K562 (cell line): ENCODE results near the gene PIBF1. TPM values are rescaled to one million over a fixed set of nuclear protein-coding genes. Genes with fewer than 3 reads are reported as not detected.

Experiments
- FOXK2 ChIP-seq, 2 experiments: fragments of 450-650 bp; IDR thresholded peaks in 1 of 2; conservative IDR thresholded peaks in 1 of 2; 2 replicates each; pipeline ENCODE4 v1.6.1; 2016; ENCODE audit warnings: low read depth in 2 of 2, mild to moderate bottlenecking in 1 of 2
- GABPB1 ChIP-seq: sonication (generic); formaldehyde crosslinking; IDR thresholded peaks from 2 replicates; pipeline ENCODE4 v1.8.0; 2022; ENCODE audit warnings: mild to moderate bottlenecking, missing genetic modification reagents
- PHF20 ChIP-seq: fragments of 450-650 bp; IDR thresholded peaks from 2 replicates; pipeline ENCODE4 v1.6.1; 2018; ENCODE audit not compliant: partially characterized antibody
- RBFOX2 ChIP-seq: fragments of 200-400 bp; formaldehyde crosslinking; IDR thresholded peaks from 2 replicates; pipeline ENCODE4 v1.6.1; 2017; ENCODE audit warnings: low read depth, mild to moderate bottlenecking, low read length, moderate library complexity
- SPI1 ChIP-seq: IDR thresholded peaks from 2 replicates; pipeline ENCODE4 v1.6.1; 2011; ENCODE audit warnings: low read depth, low read length, control low read depth, borderline replicate concordance
- TAF1 ChIP-seq: IDR thresholded peaks from 2 replicates; pipeline ENCODE4 v1.6.1; 2011; ENCODE audit warnings: mild to moderate bottlenecking, low read length, moderate library complexity; ENCODE audit not compliant: insufficient read depth, control insufficient read depth, severe bottlenecking; ENCODE audit errors: extremely low read depth
- polyA plus RNA-seq, 8 experiments: library from polyadenylated mRNA; depleted of rRNA in 4 of 8; stranded (reverse) in 5 of 8; unstranded in 3 of 8; fragments of >200 nt; fragmentation: Nextera tagmentation in 2 of 8; fragmentation: Illumina TruSeq in 1 of 8; extraction: Ambion mirVana in 2 of 8; extraction: Trizol in 1 of 8; gene quantifications; 2 replicates each; pipeline versions ENCODE4 v1.2.1 to v1.2.3, GENCODE V29; 2011 to 2014; ENCODE audit warnings: inconsistent platforms in 1 of 8, missing spikeins in 1 of 8
- total RNA-seq, 7 experiments: library from RNA; depleted of rRNA in 6 of 7; stranded (reverse); fragments of >200 nt in 6 of 7; fragmentation: Illumina TruSeq in 2 of 7; extraction: Trizol in 2 of 7; gene quantifications; 2 replicates each; pipeline versions ENCODE4 v1.2.1 to v1.2.3, GENCODE V29; 2011 to 2021; ENCODE audit warnings: low replicate concordance in 1 of 7
- TF ChIP-seq, protein P1 (sequence below), 2 experiments: fragments of 450-650 bp; conservative IDR thresholded peaks; 2 replicates each; pipeline ENCODE4 v1.6.1; 2017; ENCODE audit warnings: mild to moderate bottlenecking in 2 of 2, moderate library complexity in 2 of 2
- TF ChIP-seq, protein P2 (sequence below): fragments of 200-800 bp; sonication (Bioruptor generic); IDR thresholded peaks from 2 replicates; pipeline ENCODE4 v1.6.1; 2017; ENCODE audit warnings: missing genetic modification characterization, missing compliant biosample characterization
- TF ChIP-seq, protein P3 (sequence below): fragments of 450-650 bp; IDR thresholded peaks from 2 replicates; pipeline ENCODE4 v1.6.1; 2017; ENCODE audit warnings: antibody characterized with exemption, mild to moderate bottlenecking

PIBF1 gene
- total and polyA plus RNA-seq, 9 of the 15 experiments (the other 6 are each of a cell fraction or from before 2014, with no cell fraction given): 9.1 to 28.8 (median 14.7) TPM

DNA sequence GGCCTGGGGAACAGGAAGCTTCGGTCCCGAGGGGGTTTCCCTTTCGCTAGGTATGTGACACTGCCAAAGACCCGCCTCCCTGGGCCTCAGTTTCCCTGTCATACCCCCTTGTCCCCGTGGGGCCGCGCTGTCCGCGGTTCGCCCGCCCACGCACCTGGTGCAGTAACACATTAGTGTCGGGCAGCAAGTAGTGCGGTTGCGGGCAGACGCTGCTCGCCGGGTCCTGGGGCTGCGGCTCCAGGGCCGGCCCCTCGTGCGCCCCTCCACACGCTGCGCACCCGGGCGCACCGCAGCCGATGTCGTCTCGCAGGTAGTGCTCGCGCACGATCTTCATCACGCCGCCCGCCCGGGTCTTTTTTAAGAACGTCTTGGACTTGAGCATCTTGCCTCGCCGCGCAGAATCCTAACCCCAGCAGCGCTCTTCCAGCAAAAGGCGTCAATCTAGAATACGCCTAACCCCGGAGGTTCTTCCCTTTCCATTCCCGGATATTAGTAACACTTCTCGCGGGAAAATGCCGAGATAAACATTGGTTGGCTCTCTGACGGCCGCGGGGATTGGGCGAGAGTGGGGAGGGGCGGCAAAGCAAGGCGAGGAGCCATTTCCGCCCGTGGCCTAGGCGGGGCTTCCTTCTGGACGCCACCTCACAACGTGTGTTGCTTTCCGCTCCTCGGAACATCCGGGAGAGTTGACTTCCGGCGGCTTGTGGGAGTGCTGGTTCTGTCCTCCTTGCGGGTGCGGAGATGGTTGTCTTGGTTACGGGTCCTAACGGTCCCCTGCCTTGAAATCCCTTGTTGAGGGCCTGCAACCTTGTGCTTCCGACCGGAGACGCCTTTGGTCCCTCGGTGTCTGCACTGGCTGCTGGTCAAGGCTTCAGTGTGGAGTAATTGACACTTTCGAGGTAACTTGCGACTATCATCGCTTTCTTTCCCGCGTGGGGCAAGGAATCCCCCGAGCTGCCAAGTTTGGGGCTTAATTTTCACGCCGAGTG is at the start of gene PIBF1, which contains the start of gene DIS3 (continued):
- peak; percentile 95 for TF ChIP-seq RBFOX2
- TF ChIP-seq TAF1: peak; percentile 51
- TF ChIP-seq FOXK2 (conservative IDR thresholded peaks at IDR 0.05 in 1 of 2, IDR thresholded peaks at IDR 0.05 in 1 of 2; ENCODE audit: low read depth in 2 of 2): peak; percentile 86 to 90; a peak in 3 of 4 replicates
- peak; percentile 95 for TF ChIP-seq GABPB1 (CRISPR knock-in tag)
- TF ChIP-seq PHF20: peak; percentile 53
- TF ChIP-seq, protein P1, sequence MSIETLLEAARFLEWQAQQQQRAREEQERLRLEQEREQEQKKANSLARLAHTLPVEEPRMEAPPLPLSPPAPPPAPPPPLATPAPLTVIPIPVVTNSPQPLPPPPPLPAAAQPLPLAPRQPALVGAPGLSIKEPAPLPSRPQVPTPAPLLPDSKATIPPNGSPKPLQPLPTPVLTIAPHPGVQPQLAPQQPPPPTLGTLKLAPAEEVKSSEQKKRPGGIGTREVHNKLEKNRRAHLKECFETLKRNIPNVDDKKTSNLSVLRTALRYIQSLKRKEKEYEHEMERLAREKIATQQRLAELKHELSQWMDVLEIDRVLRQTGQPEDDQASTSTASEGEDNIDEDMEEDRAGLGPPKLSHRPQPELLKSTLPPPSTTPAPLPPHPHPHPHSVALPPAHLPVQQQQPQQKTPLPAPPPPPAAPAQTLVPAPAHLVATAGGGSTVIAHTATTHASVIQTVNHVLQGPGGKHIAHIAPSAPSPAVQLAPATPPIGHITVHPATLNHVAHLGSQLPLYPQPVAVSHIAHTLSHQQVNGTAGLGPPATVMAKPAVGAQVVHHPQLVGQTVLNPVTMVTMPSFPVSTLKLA (conservative IDR thresholded peaks at IDR 0.05): peak; percentile 70 to 82
- TF ChIP-seq SPI1: peak; percentile 12; the same call in 1 of the 2 replicates
- TF ChIP-seq, protein P2, sequence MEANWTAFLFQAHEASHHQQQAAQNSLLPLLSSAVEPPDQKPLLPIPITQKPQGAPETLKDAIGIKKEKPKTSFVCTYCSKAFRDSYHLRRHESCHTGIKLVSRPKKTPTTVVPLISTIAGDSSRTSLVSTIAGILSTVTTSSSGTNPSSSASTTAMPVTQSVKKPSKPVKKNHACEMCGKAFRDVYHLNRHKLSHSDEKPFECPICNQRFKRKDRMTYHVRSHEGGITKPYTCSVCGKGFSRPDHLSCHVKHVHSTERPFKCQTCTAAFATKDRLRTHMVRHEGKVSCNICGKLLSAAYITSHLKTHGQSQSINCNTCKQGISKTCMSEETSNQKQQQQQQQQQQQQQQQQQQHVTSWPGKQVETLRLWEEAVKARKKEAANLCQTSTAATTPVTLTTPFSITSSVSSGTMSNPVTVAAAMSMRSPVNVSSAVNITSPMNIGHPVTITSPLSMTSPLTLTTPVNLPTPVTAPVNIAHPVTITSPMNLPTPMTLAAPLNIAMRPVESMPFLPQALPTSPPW (CRISPR knock-in tag): peak; percentile 56; the same call in 1 of the 2 replicates
- TF ChIP-seq, protein P3, sequence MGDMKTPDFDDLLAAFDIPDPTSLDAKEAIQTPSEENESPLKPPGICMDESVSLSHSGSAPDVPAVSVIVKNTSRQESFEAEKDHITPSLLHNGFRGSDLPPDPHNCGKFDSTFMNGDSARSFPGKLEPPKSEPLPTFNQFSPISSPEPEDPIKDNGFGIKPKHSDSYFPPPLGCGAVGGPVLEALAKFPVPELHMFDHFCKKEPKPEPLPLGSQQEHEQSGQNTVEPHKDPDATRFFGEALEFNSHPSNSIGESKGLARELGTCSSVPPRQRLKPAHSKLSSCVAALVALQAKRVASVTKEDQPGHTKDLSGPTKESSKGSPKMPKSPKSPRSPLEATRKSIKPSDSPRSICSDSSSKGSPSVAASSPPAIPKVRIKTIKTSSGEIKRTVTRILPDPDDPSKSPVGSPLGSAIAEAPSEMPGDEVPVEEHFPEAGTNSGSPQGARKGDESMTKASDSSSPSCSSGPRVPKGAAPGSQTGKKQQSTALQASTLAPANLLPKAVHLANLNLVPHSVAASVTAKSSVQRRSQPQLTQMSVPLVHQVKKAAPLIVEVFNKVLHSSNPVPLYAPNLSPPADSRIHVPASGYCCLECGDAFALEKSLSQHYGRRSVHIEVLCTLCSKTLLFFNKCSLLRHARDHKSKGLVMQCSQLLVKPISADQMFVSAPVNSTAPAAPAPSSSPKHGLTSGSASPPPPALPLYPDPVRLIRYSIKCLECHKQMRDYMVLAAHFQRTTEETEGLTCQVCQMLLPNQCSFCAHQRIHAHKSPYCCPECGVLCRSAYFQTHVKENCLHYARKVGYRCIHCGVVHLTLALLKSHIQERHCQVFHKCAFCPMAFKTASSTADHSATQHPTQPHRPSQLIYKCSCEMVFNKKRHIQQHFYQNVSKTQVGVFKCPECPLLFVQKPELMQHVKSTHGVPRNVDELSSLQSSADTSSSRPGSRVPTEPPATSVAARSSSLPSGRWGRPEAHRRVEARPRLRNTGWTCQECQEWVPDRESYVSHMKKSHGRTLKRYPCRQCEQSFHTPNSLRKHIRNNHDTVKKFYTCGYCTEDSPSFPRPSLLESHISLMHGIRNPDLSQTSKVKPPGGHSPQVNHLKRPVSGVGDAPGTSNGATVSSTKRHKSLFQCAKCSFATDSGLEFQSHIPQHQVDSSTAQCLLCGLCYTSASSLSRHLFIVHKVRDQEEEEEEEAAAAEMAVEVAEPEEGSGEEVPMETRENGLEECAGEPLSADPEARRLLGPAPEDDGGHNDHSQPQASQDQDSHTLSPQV: no peak
